Neuronal stem cell (in vitro differentiated cells): ENCODE data around the gene PTPRO.

Source experiments
- DNase-seq: peaks from one replicate; pipeline ENCODE4 v3.0.0-alpha.2; 2013; ENCODE audit warnings: low spot score
- H2AFZ ChIP-seq: one replicate; pipeline ENCODE4 v1.6.1; 2013; ENCODE audit warnings: mild to moderate bottlenecking, low read length, inconsistent platforms
- H2AK5ac ChIP-seq: 2 replicates; pipeline ENCODE4 v1.6.1; 2013; ENCODE audit warnings: low read depth, mild to moderate bottlenecking, inconsistent platforms, low read length, moderate library complexity, mixed read lengths
- H2BK120ac ChIP-seq: 2 replicates; pipeline ENCODE4 v1.6.1; 2013; ENCODE audit warnings: low read depth, mild to moderate bottlenecking, inconsistent platforms, low read length, moderate library complexity, mixed read lengths
- H2BK12ac ChIP-seq: one replicate; pipeline ENCODE4 v1.6.1; 2013; ENCODE audit warnings: low read length, inconsistent platforms
- H2BK15ac ChIP-seq: 2 replicates; pipeline ENCODE4 v1.6.1; 2013; ENCODE audit warnings: mild to moderate bottlenecking, low read length, inconsistent platforms, mixed read lengths
- H2BK5ac ChIP-seq: one replicate; pipeline ENCODE4 v1.6.1; 2013; ENCODE audit warnings: inconsistent platforms, mild to moderate bottlenecking, low read length, moderate library complexity
- H3K14ac ChIP-seq: one replicate; pipeline ENCODE4 v1.6.1; 2013; ENCODE audit warnings: low read length, inconsistent platforms
- H3K18ac ChIP-seq: 2 replicates; pipeline ENCODE4 v1.6.1; 2013; ENCODE audit warnings: low read length, inconsistent platforms
- H3K23ac ChIP-seq: 2 replicates; pipeline ENCODE4 v1.6.1; 2013; ENCODE audit warnings: low read depth, mild to moderate bottlenecking, mixed read lengths, low read length, inconsistent platforms; ENCODE audit not compliant: poor library complexity
- H3K27ac ChIP-seq: replicated peaks from 3 replicates; pipeline ENCODE4 v1.5.1; 2013; ENCODE audit warnings: low read length, inconsistent platforms
- H3K27me3 ChIP-seq, 3 experiments: 2 replicates each; pipeline ENCODE4 v1.6.1; 2013; ENCODE audit warnings: low read length in 3 of 3, mild to moderate bottlenecking in 2 of 3, inconsistent platforms in 1 of 3, low read depth in 1 of 3, mixed read lengths in 1 of 3, moderate library complexity in 1 of 3; ENCODE audit not compliant: control insufficient read depth in 3 of 3, insufficient read depth in 3 of 3
- H3K36me3 ChIP-seq, 2 donors: replicated peaks in 1 of 2; 2 replicates each; pipeline ENCODE4 v1.6.1; 2013; ENCODE audit warnings: low read length in 2 of 2; ENCODE audit not compliant: control insufficient read depth in 2 of 2, insufficient read depth in 2 of 2
- H3K4ac ChIP-seq: 2 replicates; pipeline ENCODE4 v1.6.1; 2013; ENCODE audit warnings: inconsistent platforms, mild to moderate bottlenecking, low read length, moderate library complexity
- H3K4me1 ChIP-seq, 2 donors: 1 replicate in 1 of 2; 2 replicates in 1 of 2; pipeline ENCODE4 v1.6.1; 2013; ENCODE audit warnings: low read length in 2 of 2, low read depth in 1 of 2; ENCODE audit not compliant: control insufficient read depth in 2 of 2, insufficient read depth in 1 of 2
- H3K4me2 ChIP-seq: one replicate; pipeline ENCODE4 v1.6.1; 2013; ENCODE audit warnings: mild to moderate bottlenecking, low read length, inconsistent platforms; ENCODE audit not compliant: insufficient read depth, poor library complexity, severe bottlenecking
- H3K4me3 ChIP-seq, 2 donors: 2 replicates each; pipeline ENCODE4 v1.5.1; 2013; ENCODE audit warnings: low read length in 2 of 2, mild to moderate bottlenecking in 2 of 2, inconsistent platforms in 1 of 2, moderate library complexity in 1 of 2
- H3K79me1 ChIP-seq: one replicate; pipeline ENCODE4 v1.6.1; 2013; ENCODE audit warnings: low read depth, mild to moderate bottlenecking, inconsistent platforms, low read length, moderate library complexity
- H3K9ac ChIP-seq: one replicate; pipeline ENCODE4 v1.6.1; 2013; ENCODE audit warnings: mild to moderate bottlenecking, low read depth, low read length, inconsistent platforms; ENCODE audit not compliant: poor library complexity
- H3K9me3 ChIP-seq, 2 donors: replicated peaks in 1 of 2; 2 replicates each; pipeline versions ENCODE3 to v1.6.1; 2013; ENCODE audit warnings: low read length in 2 of 2, mild to moderate bottlenecking in 2 of 2, inconsistent platforms in 1 of 2, low read depth in 1 of 2, mixed read lengths in 1 of 2, moderate library complexity in 1 of 2; ENCODE audit not compliant: control insufficient read depth in 2 of 2, insufficient read depth in 1 of 2
- H4K8ac ChIP-seq: one replicate; pipeline ENCODE4 v1.6.1; 2013; ENCODE audit warnings: low read depth, mild to moderate bottlenecking, inconsistent platforms, low read length, moderate library complexity
- H4K91ac ChIP-seq: one replicate; pipeline ENCODE4 v1.6.1; 2013; ENCODE audit warnings: low read length, low read depth, mild to moderate bottlenecking, inconsistent platforms; ENCODE audit not compliant: poor library complexity
- WGBS, 2 donors: extraction: QIAGEN DNeasy Blood & Tissue Kit; methylation state at CpG; one replicate each; pipeline ENCODE4 v1.1.7; 2013; ENCODE audit warnings: missing lambda C conversion rate in 2 of 2, mixed read lengths in 1 of 2; ENCODE audit not compliant: insufficient read length in 2 of 2, insufficient replicate concordance in 1 of 2; ENCODE audit errors: extremely low coverage in 2 of 2; 5-methylcytosine and 5-hydroxymethylcytosine counted together

Gene PTPRO

DNA sequence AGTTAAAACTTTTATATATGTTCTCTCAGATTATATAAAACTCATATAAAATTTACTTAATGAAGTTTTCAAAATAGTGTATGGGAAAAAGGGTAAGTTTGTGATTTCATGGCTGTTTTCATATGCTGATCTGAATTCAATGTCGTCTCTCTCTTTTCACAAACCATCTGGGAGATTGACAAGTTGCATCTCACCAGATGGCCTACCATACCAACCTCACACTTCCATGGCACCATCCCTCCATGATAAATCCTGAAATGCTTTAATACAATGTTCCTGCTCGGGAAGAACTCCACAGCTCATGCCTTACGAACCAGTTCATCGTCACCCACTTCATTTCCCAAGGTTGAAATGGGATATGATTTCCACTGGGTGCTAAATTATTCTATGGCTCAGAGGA lies 22.3 kb downstream of the PTPRO start:
- H3K4me3 ChIP-seq: no peak overlapping the region
- no peak overlapping the region for H2AK5ac ChIP-seq
- no CpG with 5 or more reads among the region's 4 CpGs for WGBS, 2 donors
- no peak overlapping the region for H3K14ac ChIP-seq
- H2BK12ac ChIP-seq: no peak overlapping the region
- no peaks in the 10 kb centered on the region for H3K27me3 ChIP-seq
- H3K4me1 ChIP-seq: no peaks in the 10 kb centered on the region
- H3K18ac ChIP-seq: no peak overlapping the region
- no peak overlapping the region for H3K9ac ChIP-seq
- H3K4me2 ChIP-seq: no peak overlapping the region
- no peak overlapping the region for H2AFZ ChIP-seq
- H4K8ac ChIP-seq: no peak overlapping the region
- no peaks in the 10 kb centered on the region for H3K9me3 ChIP-seq
- no peak for DNase-seq
- H4K91ac ChIP-seq: no peak overlapping the region
- no peak overlapping the region for H2BK120ac ChIP-seq
- H3K36me3 ChIP-seq: no peaks in the 10 kb centered on the region
- no peak overlapping the region for H3K27ac ChIP-seq
- no peak overlapping the region for H2BK15ac ChIP-seq
- H3K79me1 ChIP-seq: no peaks in the 10 kb centered on the region
- H3K23ac ChIP-seq: no peak overlapping the region
- H2BK5ac ChIP-seq: no peak overlapping the region
- H3K4ac ChIP-seq: no peak overlapping the region

- no peak overlapping the region for H3K4me3 ChIP-seq
- no peak overlapping the region for H2AFZ ChIP-seq
- H4K91ac ChIP-seq: no peak overlapping the region
- 100% methylated on average over 1 to 2 of the region's 3 CpGs for WGBS, 2 donors
- no peak overlapping the region for H2BK120ac ChIP-seq
- H3K79me1 ChIP-seq: no peaks in the 10 kb centered on the region
- no peaks in the 10 kb centered on the region for H3K27me3 ChIP-seq
- no peak overlapping the region for H3K14ac ChIP-seq
- H3K18ac ChIP-seq: no peak overlapping the region
- H3K4me2 ChIP-seq: no peak overlapping the region
- H3K36me3 ChIP-seq: no peaks in the 10 kb centered on the region
- H2BK5ac ChIP-seq: no peak overlapping the region
- no peak overlapping the region for H3K9ac ChIP-seq
- no peak overlapping the region for H2BK12ac ChIP-seq
- H2BK15ac ChIP-seq: no peak overlapping the region
- no peak overlapping the region for H3K23ac ChIP-seq
- H3K27ac ChIP-seq: no peak overlapping the region
- H4K8ac ChIP-seq: no peak overlapping the region
- H3K4ac ChIP-seq: no peak overlapping the region
- DNase-seq: no peak
- H3K4me1 ChIP-seq: peaks cover 0 to 3% of the 10 kb centered on the region in 2 donors
- no peak overlapping the region for H2AK5ac ChIP-seq
- no peaks in the 10 kb centered on the region for H3K9me3 ChIP-seq
Measured at GRCh38 chr12:15346488-15346887, 24.2 kb downstream of the PTPRO start.

GRCh38 chr12:15350643-15351042 lies 28.3 kb downstream of the PTPRO start:
- H3K4ac ChIP-seq: no peak overlapping the region
- no peak overlapping the region for H3K9ac ChIP-seq
- no peak overlapping the region for H2BK5ac ChIP-seq
- H4K91ac ChIP-seq: no peak overlapping the region
- H2AK5ac ChIP-seq: no peak overlapping the region
- no peak overlapping the region for H3K18ac ChIP-seq
- H3K23ac ChIP-seq: no peak overlapping the region
- DNase-seq: no peak
- H2BK15ac ChIP-seq: no peak overlapping the region
- H2BK12ac ChIP-seq: no peak overlapping the region
- H4K8ac ChIP-seq: no peak overlapping the region
- H3K27me3 ChIP-seq: no peaks in the 10 kb centered on the region
- no peak overlapping the region for H2BK120ac ChIP-seq
- peaks cover 0 to 3% of the 10 kb centered on the region in 2 donors for H3K4me1 ChIP-seq
- H3K36me3 ChIP-seq: no peaks in the 10 kb centered on the region
- no peak overlapping the region for H3K27ac ChIP-seq
- H3K14ac ChIP-seq: no peak overlapping the region
- H3K9me3 ChIP-seq: no peaks in the 10 kb centered on the region
- H3K79me1 ChIP-seq: no peaks in the 10 kb centered on the region
- no peak overlapping the region for H3K4me2 ChIP-seq
- no CpG with 5 or more reads among the region's 1 CpG for WGBS, 2 donors
- no peak overlapping the region for H2AFZ ChIP-seq
- no peak overlapping the region for H3K4me3 ChIP-seq

- Histone ChIP-seq H3K4ac (no peak overlapping the region), H3K14ac (no peak overlapping the region), H2AK5ac (no peak overlapping the region), H2BK12ac (no peak overlapping the region), H3K79me1 (no peaks in the 10 kb centered on the region), H3K4me2 (no peak overlapping the region), H3K9ac (no peak overlapping the region), H3K9me3 (no peaks in the 10 kb centered on the region), H3K27ac (no peak overlapping the region), H2BK5ac (no peak overlapping the region), H2BK120ac (no peak overlapping the region), H3K4me1 (no peaks in the 10 kb centered on the region), H3K4me3 (no peak overlapping the region), H2BK15ac (no peak overlapping the region), H3K18ac (no peak overlapping the region), H3K27me3 (no peaks in the 10 kb centered on the region), H3K36me3 (no peaks in the 10 kb centered on the region), H4K8ac (no peak overlapping the region), H4K91ac (no peak overlapping the region), H3K23ac (no peak overlapping the region), H2AFZ (no peak overlapping the region)
- no peak for DNase-seq
- WGBS, 2 donors: no CpG with 5 or more reads among the region's 2 CpGs
Measured at GRCh38 chr12:15355766-15356165, 33.5 kb downstream of the PTPRO start.
